Activated T-cell treated with anti-CD3 and anti-CD28 coated beads, Interleukin-2, amount 50 U/mL, for 48 hours (primary cell): ENCODE results near the gene GRPEL1.
"Not testable (repeated sequence)": the region's sequence is repeated elsewhere in the genome, so short reads cannot be mapped to it uniquely, and the experiment has no call there.

ENCODE experiments used
- DNase-seq, 2 experiments: peaks; one replicate each; pipeline ENCODE4 v3.0.0-alpha.2; 2020

The GRPEL1 gene

GRCh38 chr4:7089213-7089986 lies 21.5 kb upstream of the GRPEL1 start:
- no peak for DNase-seq

- DNase-seq = no peak
Observed at GRCh38 chr4:7087036-7087435, 19.2 kb upstream of the GRPEL1 start.

GRCh38 chr4:7086384-7086783 lies 18.5 kb upstream of the GRPEL1 start:
- DNase-seq = no peak

GRCh38 chr4:7084564-7084961 lies 16.7 kb upstream of the GRPEL1 start:
- DNase-seq = not testable (repeated sequence)

GRCh38 chr4:7083597-7084563 lies 16.0 kb upstream of the GRPEL1 start:
- no peak for DNase-seq

- not testable (repeated sequence) for DNase-seq
Observed at GRCh38 chr4:7079909-7080308, 12.0 kb upstream of the GRPEL1 start.

GRCh38 chr4:7079483-7079882 lies 11.6 kb upstream of the GRPEL1 start:
- DNase-seq = not testable (repeated sequence)

GRCh38 chr4:7078025-7078424 lies 10.2 kb upstream of the GRPEL1 start:
- DNase-seq = no peak

- DNase-seq = no peak
Observed at GRCh38 chr4:7077371-7077770, 9.5 kb upstream of the GRPEL1 start.

GRCh38 chr4:7076696-7077082 lies 8.8 kb upstream of the GRPEL1 start:
- DNase-seq = no peak

GRCh38 chr4:7075962-7076695 lies 8.3 kb upstream of the GRPEL1 start:
- no peak for DNase-seq

GRCh38 chr4:7074426-7074825 lies 6.6 kb upstream of the GRPEL1 start:
- DNase-seq = no peak

- DNase-seq = no peak
Observed at GRCh38 chr4:7073526-7074390, 5.9 kb upstream of the GRPEL1 start.

GRCh38 chr4:7073059-7073458 lies 5.2 kb upstream of the GRPEL1 start:
- no peak for DNase-seq

- DNase-seq = peak; percentile 91 to 92
Observed at GRCh38 chr4:7070729-7071511, 3.1 kb upstream of the GRPEL1 start.

- DNase-seq = peak in 1 of 2 experiments; percentile 47
Observed at GRCh38 chr4:7068883-7069282, 1.0 kb upstream of the GRPEL1 start.

GRCh38 chr4:7068279-7068842 lies 497 bp upstream of the GRPEL1 start:
- DNase-seq = peak in 1 of 2 experiments; percentile 100

GRCh38 chr4:7067126-7067451 lies 775 bp downstream of the GRPEL1 start:
- DNase-seq = no peak

GRCh38 chr4:7066493-7066892 lies 1.4 kb downstream of the GRPEL1 start:
- no peak for DNase-seq

- no peak for DNase-seq
Observed at GRCh38 chr4:7066006-7066405, 1.9 kb downstream of the GRPEL1 start.

- DNase-seq = no peak
Observed at GRCh38 chr4:7063362-7063761, 4.5 kb downstream of the GRPEL1 start.
